T-helper 17 cell (primary cell): ENCODE measurements around the gene FAM163A. TPM values are rescaled to one million over a fixed set of nuclear protein-coding genes. Genes with fewer than 3 reads are reported as not detected.

Source experiments
- ATAC-seq: fragments of 150-1000 bp; cut with Tn5 transposase; 2 replicates; pipeline ENCODE4 v1.10.0; 2021; ENCODE audit warnings: mild to moderate bottlenecking, moderate library complexity
- DNase-seq, 3 donors: peaks; one replicate each; pipeline versions ENCODE4 v3.0.0 to v3.0.0-alpha.2; 2020 to 2021
- H3K9me3 ChIP-seq: one replicate; pipeline ENCODE4 v1.7.0; 2013; ENCODE audit warnings: low read length, mild to moderate bottlenecking; ENCODE audit not compliant: control insufficient read depth, poor library complexity, severe bottlenecking
- H3K27ac Mint-ChIP-seq: one replicate; pipeline ENCODE4 v1.8.0; 2022; ENCODE audit warnings: mild to moderate bottlenecking, moderate library complexity, mixed read lengths
- H3K27me3 Mint-ChIP-seq: one replicate; pipeline ENCODE4 v1.8.0; 2022; ENCODE audit warnings: mixed read lengths
- H3K36me3 Mint-ChIP-seq: one replicate; pipeline ENCODE4 v1.8.0; 2022; ENCODE audit warnings: low read depth, mixed read lengths
- H3K4me1 Mint-ChIP-seq: one replicate; pipeline ENCODE4 v1.8.0; 2022; ENCODE audit warnings: mild to moderate bottlenecking, mixed read lengths
- H3K4me3 Mint-ChIP-seq: one replicate; pipeline ENCODE4 v1.8.0; 2022; ENCODE audit warnings: mild to moderate bottlenecking, moderate library complexity, mixed read lengths
- total RNA-seq, 4 donors: library from RNA in 2 of 4; stranded (reverse) in 2 of 4; gene quantifications; one replicate each; pipeline ENCODE4 v1.2.3 and lab custom pipeline; 2022 to 2026

The FAM163A gene
- total RNA-seq, 2 donors from 2014 or later, result 0.10 TPM; not detected in 1

DNA sequence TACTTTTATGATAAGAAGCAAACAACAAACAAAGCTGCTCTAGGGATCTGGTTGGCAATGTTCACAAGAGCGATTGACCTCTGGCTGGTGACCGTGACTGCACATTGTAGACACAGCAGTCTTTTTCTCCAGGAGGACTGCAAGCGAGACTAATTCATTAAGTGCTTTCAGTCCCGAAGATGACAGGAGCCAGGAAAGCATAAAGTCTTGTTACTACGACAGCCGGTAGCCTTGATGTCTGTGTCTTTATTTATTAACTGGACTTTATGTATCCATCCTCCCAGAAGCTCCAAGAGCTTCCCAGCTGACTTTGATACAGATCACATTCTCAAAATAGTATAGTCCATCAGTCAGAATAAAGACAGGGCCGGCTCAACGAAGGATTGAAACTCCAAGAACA is 18.2 kb downstream of the FAM163A start:
- H3K4me3 Mint-ChIP-seq, result no peak overlapping the region
- H3K9me3 ChIP-seq, result no peaks in the 10 kb centered on the region

DNA sequence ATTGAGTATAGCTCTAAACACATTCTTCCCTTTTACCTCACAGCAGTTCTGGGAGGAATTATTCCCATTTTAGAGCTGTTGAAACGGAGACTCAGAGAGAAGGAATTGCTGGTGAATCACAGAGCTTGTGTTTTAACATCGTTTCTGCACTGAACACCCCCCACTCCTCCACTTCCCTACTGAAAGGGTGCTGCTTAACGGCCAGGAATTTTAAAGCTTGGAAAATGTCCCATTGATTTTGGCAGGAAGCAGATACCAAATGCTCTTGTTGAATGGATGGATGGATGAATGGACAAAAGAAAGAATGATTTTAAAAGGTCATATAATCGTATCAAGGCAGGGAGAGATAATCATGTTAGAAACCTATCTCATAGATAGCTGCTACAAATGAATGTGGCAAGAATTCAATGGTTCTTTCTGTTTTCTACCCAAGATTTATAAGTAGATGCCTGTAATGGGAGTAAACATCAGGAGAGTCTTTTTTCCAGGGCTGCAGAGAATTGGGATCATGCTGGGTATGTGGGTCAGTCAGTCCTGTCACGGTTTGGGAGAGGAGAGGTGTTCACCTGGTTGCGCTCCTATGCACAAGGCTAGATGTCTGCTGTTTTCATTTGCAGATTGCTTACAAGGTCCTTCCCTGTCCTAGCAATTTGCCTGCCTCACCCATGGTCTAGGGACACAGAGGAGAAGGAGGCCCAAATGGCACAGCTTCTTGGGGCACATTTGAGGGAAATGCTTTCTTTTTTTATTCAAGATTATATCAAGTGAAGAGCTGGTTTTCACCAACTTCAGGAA is 19.0 kb downstream of the FAM163A start:
- H3K4me1 Mint-ChIP-seq, result no peaks in the 10 kb centered on the region
- ATAC-seq, result no peak
- DNase-seq, result no peak
- peaks cover 51% of the 10 kb centered on the region for H3K27me3 Mint-ChIP-seq
- H3K27ac Mint-ChIP-seq, result no peak overlapping the region
- no peaks in the 10 kb centered on the region for H3K9me3 ChIP-seq
- peaks cover 2% of the 10 kb centered on the region for H3K36me3 Mint-ChIP-seq
- no peak overlapping the region for H3K4me3 Mint-ChIP-seq

More for the DNA sequence above, 18.2 kb downstream of the FAM163A start:
- ATAC-seq (no peak), DNase-seq (no peak)
- peaks cover 47% of the 10 kb centered on the region for H3K27me3 Mint-ChIP-seq
- no peaks in the 10 kb centered on the region for H3K4me1 Mint-ChIP-seq
- H3K36me3 Mint-ChIP-seq, result peaks cover 2% of the 10 kb centered on the region
- H3K27ac Mint-ChIP-seq, result no peak overlapping the region

DNA sequence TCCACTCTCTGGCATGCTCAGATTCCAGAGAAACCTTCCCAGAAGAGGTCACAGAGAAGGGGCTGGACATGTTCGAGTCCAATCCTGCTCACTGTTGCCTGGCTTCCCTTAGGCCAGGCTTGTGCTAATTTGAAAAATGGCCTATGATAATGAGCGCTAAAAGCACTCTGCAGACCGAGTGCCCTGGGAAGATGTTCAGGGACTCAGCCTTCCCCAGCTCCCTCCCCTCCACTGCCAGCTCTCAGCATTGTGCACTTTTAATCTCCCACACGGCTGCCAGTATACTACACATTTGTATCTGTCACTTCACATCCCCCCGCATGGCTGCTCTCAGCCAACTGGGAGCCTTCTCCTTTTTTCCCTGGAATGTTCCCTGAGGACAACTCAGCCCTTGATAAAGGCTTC is 24.1 kb downstream of the FAM163A start:
- H3K36me3 Mint-ChIP-seq, result no peaks in the 10 kb centered on the region
- no peaks in the 10 kb centered on the region for H3K4me1 Mint-ChIP-seq
- DNase-seq (no peak), ATAC-seq (no peak)
- no peaks in the 10 kb centered on the region for H3K9me3 ChIP-seq
- H3K27ac Mint-ChIP-seq, result peak overlapping the region; percentile 61
- H3K4me3 Mint-ChIP-seq, result no peak overlapping the region
- peaks cover 23% of the 10 kb centered on the region for H3K27me3 Mint-ChIP-seq

DNA sequence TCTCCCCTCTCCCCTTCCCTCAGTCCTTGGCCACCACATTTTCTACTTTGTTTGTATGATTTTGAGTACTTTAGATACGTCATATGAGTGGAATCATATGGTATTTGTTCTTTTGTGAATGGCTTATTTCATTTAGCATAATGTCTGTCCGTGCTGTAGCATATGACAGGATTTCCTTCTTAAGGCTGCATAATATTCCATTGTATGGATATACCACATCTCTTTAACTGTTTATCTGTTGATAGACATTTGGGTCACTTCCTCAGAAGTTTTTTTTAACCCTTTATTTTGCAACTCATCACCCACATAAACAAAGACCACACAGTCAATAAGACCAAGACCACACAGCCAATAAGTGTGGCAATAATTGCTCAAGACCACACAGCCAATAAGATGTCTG is 24.9 kb downstream of the FAM163A start:
- Mint-ChIP-seq H3K27me3 (peaks cover 21% of the 10 kb centered on the region), H3K36me3 (no peaks in the 10 kb centered on the region)

DNA sequence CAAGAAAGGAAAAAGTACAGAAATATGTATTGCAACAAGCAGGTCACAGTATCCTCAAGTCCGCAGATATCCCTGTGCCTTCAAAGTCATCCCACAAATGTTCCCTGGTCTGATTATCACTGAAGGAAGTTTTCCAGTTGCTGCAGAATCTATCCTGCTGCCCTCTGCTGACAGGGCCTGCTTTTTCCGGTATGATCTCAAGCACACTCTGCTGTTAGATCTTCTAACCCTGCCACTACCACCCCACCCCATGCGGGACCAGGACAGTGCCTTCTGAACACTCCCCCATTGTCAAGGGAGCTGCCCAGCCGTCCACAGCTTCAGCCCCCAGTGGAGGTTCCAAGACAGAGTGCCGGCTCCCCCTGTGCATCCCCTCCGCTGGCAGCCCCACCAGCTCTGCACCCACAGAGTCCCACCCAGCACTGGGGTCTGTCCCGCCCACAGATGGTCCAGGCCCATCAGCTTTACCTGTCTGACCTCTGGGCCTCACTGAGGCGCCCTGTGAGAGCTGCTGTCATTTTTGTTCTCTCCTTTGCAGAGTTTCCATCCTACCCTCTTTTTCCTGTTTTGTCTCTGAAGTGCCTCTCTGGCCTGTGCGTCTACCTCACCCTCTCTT is 27.9 kb downstream of the FAM163A start:
- DNase-seq (no peak), ATAC-seq (no peak)
- Mint-ChIP-seq H3K4me3 (no peak overlapping the region), H3K27ac (no peak overlapping the region), H3K4me1 (no peaks in the 10 kb centered on the region), H3K27me3 (peaks cover 7% of the 10 kb centered on the region), H3K36me3 (no peaks in the 10 kb centered on the region)
- no peaks in the 10 kb centered on the region for H3K9me3 ChIP-seq

More for the DNA sequence above, 24.9 kb downstream of the FAM163A start:
- Mint-ChIP-seq H3K4me3 (no peak overlapping the region), H3K27ac (no peak overlapping the region), H3K4me1 (no peaks in the 10 kb centered on the region)
- DNase-seq (no peak), ATAC-seq (no peak)
- no peaks in the 10 kb centered on the region for H3K9me3 ChIP-seq

DNA sequence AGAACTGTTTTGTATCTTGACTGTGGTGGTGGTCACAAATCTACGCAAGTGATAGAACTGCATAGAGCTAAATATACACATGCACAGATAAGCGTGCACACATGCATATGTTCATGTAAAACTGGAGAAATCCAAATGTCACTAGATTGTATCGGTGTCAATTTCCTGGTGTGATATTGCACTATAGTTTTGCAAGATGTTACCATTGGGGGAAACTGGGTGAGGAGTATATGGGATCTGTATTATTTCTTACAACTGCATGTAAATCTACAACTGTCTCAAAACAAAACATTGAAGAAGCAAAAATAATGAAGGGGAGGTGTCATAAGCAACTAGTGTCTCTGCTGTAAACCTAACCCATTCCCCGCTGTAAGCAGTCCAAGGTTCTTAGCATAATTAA is 30.2 kb downstream of the FAM163A start:
- Mint-ChIP-seq H3K36me3 (no peaks in the 10 kb centered on the region), H3K27me3 (peaks cover 10% of the 10 kb centered on the region), H3K4me3 (no peak overlapping the region), H3K4me1 (no peaks in the 10 kb centered on the region), H3K27ac (no peak overlapping the region)
- no peaks in the 10 kb centered on the region for H3K9me3 ChIP-seq
- ATAC-seq (no peak), DNase-seq (no peak)

DNA sequence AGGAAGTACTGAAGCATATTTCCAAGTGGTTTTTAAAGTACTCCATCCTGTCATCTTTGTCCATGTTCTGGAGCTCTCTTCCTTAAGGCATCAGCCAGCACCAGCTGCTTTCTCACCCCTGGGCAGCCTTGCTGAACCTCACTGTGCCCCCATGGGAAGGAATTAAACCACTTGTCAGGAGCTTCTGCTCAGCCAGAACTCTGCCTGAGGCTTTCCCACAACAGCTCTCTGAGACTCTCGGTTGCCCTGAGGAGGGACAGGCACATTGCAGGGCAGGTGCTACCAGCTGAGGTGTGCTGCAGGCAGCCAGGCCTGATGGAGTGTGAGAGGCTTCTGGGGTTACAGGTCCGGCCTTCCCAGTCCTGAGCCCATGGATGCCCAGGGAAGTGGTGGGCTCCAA is 30.9 kb downstream of the FAM163A start:
- ATAC-seq (no peak), DNase-seq (no peak)
- H3K27me3 Mint-ChIP-seq, result peaks cover 14% of the 10 kb centered on the region
- no peaks in the 10 kb centered on the region for H3K4me1 Mint-ChIP-seq
- no peak overlapping the region for H3K27ac Mint-ChIP-seq
- H3K36me3 Mint-ChIP-seq, result no peaks in the 10 kb centered on the region
- no peak overlapping the region for H3K4me3 Mint-ChIP-seq
- no peaks in the 10 kb centered on the region for H3K9me3 ChIP-seq

DNA sequence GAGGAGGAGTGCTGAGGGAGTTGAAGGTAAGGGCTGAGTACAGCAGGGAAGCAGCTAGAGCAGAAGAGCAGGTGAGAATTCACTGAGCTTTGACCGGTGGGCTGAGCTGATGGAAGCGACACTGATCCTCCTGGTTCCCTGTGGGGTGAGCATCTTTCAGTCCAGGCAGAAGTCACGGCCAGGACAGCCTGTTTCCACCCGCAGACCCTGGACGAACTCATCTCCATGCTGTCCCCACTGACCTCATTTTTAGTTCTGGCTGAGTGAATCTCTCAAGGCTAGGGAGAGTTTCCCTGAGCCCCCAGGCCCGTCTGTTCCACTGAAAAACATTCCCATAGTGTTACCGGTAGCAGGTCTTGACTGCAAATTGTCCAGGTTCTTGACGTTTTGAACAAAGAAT is 31.5 kb downstream of the FAM163A start:
- DNase-seq (no peak), ATAC-seq (no peak)
- Mint-ChIP-seq H3K27ac (no peak overlapping the region), H3K36me3 (no peaks in the 10 kb centered on the region), H3K4me1 (no peaks in the 10 kb centered on the region), H3K4me3 (peak overlapping the region; percentile 0), H3K27me3 (peaks cover 14% of the 10 kb centered on the region)
- H3K9me3 ChIP-seq, result no peaks in the 10 kb centered on the region

DNA sequence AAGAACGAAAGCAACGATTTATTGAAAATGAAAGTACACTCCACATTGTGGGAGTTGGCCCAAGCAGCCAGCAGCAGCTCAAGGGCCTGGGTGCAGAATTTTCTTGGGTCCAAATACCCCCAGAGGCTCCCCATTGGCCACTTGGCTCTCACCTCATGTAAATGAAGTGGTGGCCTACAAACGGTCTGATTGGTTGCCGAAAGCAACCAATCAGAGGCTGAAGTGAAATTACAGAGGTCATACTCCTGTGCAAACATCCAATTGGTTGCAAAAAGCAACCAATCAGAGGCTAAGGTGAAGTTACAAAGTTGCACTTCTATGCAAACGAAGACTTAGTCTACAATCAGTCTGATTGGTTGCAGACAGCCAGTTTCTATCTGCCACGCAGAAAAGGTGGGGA is 31.9 kb downstream of the FAM163A start:
- Mint-ChIP-seq H3K27me3 (peaks cover 14% of the 10 kb centered on the region), H3K4me1 (no peaks in the 10 kb centered on the region), H3K27ac (no peak overlapping the region), H3K36me3 (no peaks in the 10 kb centered on the region), H3K4me3 (no peak overlapping the region)
- H3K9me3 ChIP-seq, result no peaks in the 10 kb centered on the region
- ATAC-seq (no peak), DNase-seq (no peak)

DNA sequence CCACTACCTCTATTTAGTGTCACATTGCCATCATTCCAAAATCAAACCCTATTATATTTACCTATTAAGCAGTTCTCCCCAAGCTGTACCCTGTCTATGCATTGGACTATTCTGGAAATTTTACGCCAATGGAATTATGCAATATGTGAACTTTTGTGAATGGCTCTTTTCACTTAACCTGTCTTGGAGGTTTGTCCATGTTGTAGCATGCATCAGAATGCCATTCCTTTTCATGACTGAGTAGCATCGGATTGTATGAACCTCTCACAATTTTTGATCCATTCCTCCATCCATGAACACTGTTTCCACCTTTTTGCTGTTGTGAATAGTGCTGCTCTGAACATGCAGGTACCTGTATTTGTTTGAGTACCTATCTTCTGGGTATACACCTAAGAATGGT is 33.7 kb downstream of the FAM163A start:
- no peak for ATAC-seq

DNA sequence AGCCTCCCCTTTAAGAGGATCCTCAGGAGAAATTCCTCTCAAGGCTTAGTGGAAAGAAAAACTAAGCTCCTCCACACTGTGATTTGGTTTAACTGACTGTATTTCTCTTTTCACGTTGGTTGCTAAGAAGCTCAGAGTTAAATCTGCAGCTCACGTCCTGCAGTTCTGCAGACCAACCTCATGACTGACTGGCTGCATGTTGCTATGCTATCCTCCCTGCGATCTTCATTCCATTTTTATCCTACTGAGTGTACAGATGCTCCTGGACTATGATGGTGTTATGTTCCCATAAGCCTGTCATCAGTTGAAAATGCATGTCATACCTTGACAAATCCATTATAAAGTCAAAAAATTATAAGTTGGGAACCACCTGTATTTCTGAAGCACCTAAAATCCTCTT is 34.6 kb downstream of the FAM163A start:
- Mint-ChIP-seq H3K4me3 (no peak overlapping the region), H3K27ac (no peak overlapping the region), H3K36me3 (no peaks in the 10 kb centered on the region), H3K27me3 (peaks cover 26% of the 10 kb centered on the region), H3K4me1 (no peaks in the 10 kb centered on the region)
- DNase-seq (no peak), ATAC-seq (no peak)
- H3K9me3 ChIP-seq, result no peaks in the 10 kb centered on the region

More for the DNA sequence above, 33.7 kb downstream of the FAM163A start:
- no peaks in the 10 kb centered on the region for H3K9me3 ChIP-seq
- DNase-seq, result no peak
- no peak overlapping the region for H3K27ac Mint-ChIP-seq
- peaks cover 19% of the 10 kb centered on the region for H3K27me3 Mint-ChIP-seq
- no peaks in the 10 kb centered on the region for H3K4me1 Mint-ChIP-seq
- H3K36me3 Mint-ChIP-seq, result no peaks in the 10 kb centered on the region
- H3K4me3 Mint-ChIP-seq, result no peak overlapping the region

DNA sequence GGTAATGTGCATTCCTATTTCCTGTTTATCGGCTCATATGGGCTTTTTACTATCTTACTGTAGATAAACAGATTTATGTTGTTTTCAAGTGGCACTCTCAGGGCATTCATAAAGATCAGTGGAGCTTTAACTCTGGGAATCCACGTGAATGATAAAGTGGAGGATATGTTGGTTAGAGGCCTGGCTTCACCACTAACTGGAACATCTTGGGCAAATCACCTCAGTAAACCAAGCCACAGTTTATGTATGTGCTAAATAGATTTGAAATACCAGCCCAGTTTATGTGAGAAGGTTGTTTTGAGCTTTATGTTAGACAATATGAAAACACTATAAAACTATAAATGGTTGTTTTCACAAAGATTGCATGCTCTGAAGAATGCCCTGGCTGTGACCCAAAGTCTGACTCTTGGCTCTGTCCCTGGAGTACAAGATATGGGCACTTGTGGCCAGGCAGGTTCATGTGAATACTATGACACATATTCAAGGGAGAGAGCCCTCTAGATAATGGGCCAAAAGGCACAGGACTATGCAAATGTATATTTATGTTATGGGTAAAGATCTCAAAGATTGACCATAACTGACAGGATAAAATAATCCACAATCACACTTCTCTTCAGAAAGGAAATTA is 36.7 kb downstream of the FAM163A start:
- no peaks in the 10 kb centered on the region for H3K9me3 ChIP-seq
- Mint-ChIP-seq H3K27ac (no peak overlapping the region), H3K4me3 (no peak overlapping the region), H3K27me3 (peaks cover 26% of the 10 kb centered on the region), H3K36me3 (no peaks in the 10 kb centered on the region), H3K4me1 (no peaks in the 10 kb centered on the region)
- ATAC-seq, result no peak
- DNase-seq, result no peak

DNA sequence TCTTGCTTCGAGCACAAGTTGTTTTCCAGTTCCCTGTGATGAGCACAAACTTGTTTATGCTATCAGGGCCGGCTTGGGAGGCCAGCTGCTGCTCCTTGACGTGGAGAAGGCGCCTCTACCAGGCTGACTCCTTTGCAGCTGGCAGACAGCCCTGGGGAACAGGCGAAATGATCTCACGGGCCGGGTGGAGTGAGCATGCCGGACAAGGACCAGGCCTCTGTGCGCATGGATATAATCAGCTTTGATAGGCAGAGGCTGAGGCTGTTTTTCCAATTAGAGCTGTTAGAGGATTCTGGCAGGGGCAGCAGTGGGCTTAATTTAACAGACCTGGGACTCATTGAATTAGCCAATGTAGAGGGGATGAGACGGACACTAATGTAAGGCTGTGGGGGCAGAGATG is 38.9 kb downstream of the FAM163A start:
- no peak overlapping the region for H3K4me3 Mint-ChIP-seq
- no peaks in the 10 kb centered on the region for H3K36me3 Mint-ChIP-seq
- no peaks in the 10 kb centered on the region for H3K9me3 ChIP-seq
- no peak for DNase-seq
- no peak overlapping the region for H3K27ac Mint-ChIP-seq
- H3K4me1 Mint-ChIP-seq, result no peaks in the 10 kb centered on the region
- no peak for ATAC-seq
- H3K27me3 Mint-ChIP-seq, result peaks cover 37% of the 10 kb centered on the region
